NCI-H748 (cell line): Measurements from ENCODE around the gene MAT2A.
"Not testable (repeated sequence)": the region's sequence is repeated elsewhere in the genome, so short reads cannot be mapped to it uniquely, and the experiment has no call there.

ENCODE experiments used
- DNase-seq: peaks from one replicate; lab custom pipeline; 2025; ENCODE audit not compliant: unreplicated experiment; lab: John Stamatoyannopoulos, UW

MAT2A gene

GRCh38 chr2:85523903-85524335 is 15.0 kb upstream of the MAT2A start:
- DNase-seq, result no peak

GRCh38 chr2:85524336-85524908 is 14.5 kb upstream of the MAT2A start:
- DNase-seq, result no peak

GRCh38 chr2:85525029-85525428 is 13.9 kb upstream of the MAT2A start:
- no peak for DNase-seq

GRCh38 chr2:85525567-85525966 is 13.4 kb upstream of the MAT2A start:
- DNase-seq, result no peak

GRCh38 chr2:85527787-85528186 is 11.2 kb upstream of the MAT2A start:
- no peak for DNase-seq

GRCh38 chr2:85528355-85528754 is 10.6 kb upstream of the MAT2A start:
- no peak for DNase-seq

- no peak for DNase-seq
Measured at GRCh38 chr2:85529809-85530208, 9.2 kb upstream of the MAT2A start.

GRCh38 chr2:85531589-85531988 is 7.4 kb upstream of the MAT2A start:
- DNase-seq, result no peak

- no peak for DNase-seq
Measured at GRCh38 chr2:85534099-85534498, 4.9 kb upstream of the MAT2A start.

GRCh38 chr2:85534881-85535280 is 4.1 kb upstream of the MAT2A start:
- no peak for DNase-seq

GRCh38 chr2:85536479-85536878 is 2.5 kb upstream of the MAT2A start:
- no peak for DNase-seq

- DNase-seq, result peak; percentile 67
Measured at GRCh38 chr2:85537600-85538506, 1.1 kb upstream of the MAT2A start.

- peak; percentile 52 for DNase-seq
Measured at GRCh38 chr2:85539361-85540132, 579 bp downstream of the MAT2A start.

- no peak for DNase-seq
Measured at GRCh38 chr2:85540133-85540648, 1.2 kb downstream of the MAT2A start.

GRCh38 chr2:85541262-85541661 is 2.3 kb downstream of the MAT2A start:
- DNase-seq, result no peak

- no peak for DNase-seq
Measured at GRCh38 chr2:85541753-85542457, 2.9 kb downstream of the MAT2A start.

GRCh38 chr2:85542777-85543176 is 3.8 kb downstream of the MAT2A start:
- DNase-seq, result no peak

- DNase-seq, result peak; percentile 30
Measured at GRCh38 chr2:85544254-85544691, 5.3 kb downstream of the MAT2A start.

- DNase-seq, result not testable (repeated sequence)
Measured at GRCh38 chr2:85544915-85545779, 6.2 kb downstream of the MAT2A start.

GRCh38 chr2:85545780-85546240 is 6.8 kb downstream of the MAT2A start:
- no peak for DNase-seq
